Smooth muscle cell (in vitro differentiated cells): ENCODE results near the gene PCDH9. TPM values are rescaled to one million over a fixed set of nuclear protein-coding genes. Genes with fewer than 3 reads are reported as not detected.
"Not testable (repeated sequence)": the region's sequence is repeated elsewhere in the genome, so short reads cannot be mapped to it uniquely, and the experiment has no call there.

ENCODE experiments used
- DNase-seq: peaks from one replicate; lab custom pipeline; 2025; ENCODE audit not compliant: unreplicated experiment; lab: John Stamatoyannopoulos, UW
- H2AFZ ChIP-seq: fragments of 200-600 bp; sonication (generic); 2 replicates; pipeline ENCODE4 v1.6.0; 2016; ENCODE audit warnings: antibody characterized with exemption, low read depth, mild to moderate bottlenecking
- H3F3A ChIP-seq: fragments of 200-600 bp; sonication (generic); 2 replicates; pipeline ENCODE4 v1.6.0; 2017; ENCODE audit warnings: antibody characterized with exemption, low read depth
- H3K27ac ChIP-seq: fragments of 200-600 bp; sonication (generic); 2 replicates; pipeline ENCODE4 v1.5.1; 2016; ENCODE audit warnings: low read depth, mild to moderate bottlenecking
- H3K27me3 ChIP-seq: fragments of 200-600 bp; sonication (generic); 2 replicates; pipeline ENCODE4 v1.6.1; 2016; ENCODE audit warnings: low read depth, mild to moderate bottlenecking
- H3K36me3 ChIP-seq: fragments of 200-600 bp; sonication (generic); 2 replicates; pipeline ENCODE4 v1.5.1; 2016; ENCODE audit warnings: low read depth
- H3K4me1 ChIP-seq: fragments of 200-600 bp; sonication (generic); 2 replicates; pipeline ENCODE4 v1.5.1; 2016; ENCODE audit warnings: low read depth
- H3K4me2 ChIP-seq: fragments of 200-600 bp; sonication (generic); 2 replicates; pipeline ENCODE4 v1.6.0; 2016; ENCODE audit warnings: mild to moderate bottlenecking
- H3K4me3 ChIP-seq: fragments of 200-600 bp; sonication (generic); 2 replicates; pipeline ENCODE4 v1.5.1; 2016; ENCODE audit warnings: mild to moderate bottlenecking
- H3K79me2 ChIP-seq: fragments of 200-600 bp; sonication (generic); 2 replicates; pipeline ENCODE4 v1.6.0; 2016; ENCODE audit warnings: low read depth, mild to moderate bottlenecking
- H3K9ac ChIP-seq: fragments of 200-600 bp; sonication (generic); 2 replicates; pipeline ENCODE4 v1.6.0; 2016; ENCODE audit warnings: low read depth
- H3K9me3 ChIP-seq: fragments of 200-600 bp; sonication (generic); replicated peaks from 2 replicates; pipeline ENCODE4 v1.5.1; 2016; ENCODE audit warnings: low read depth
- H4K20me1 ChIP-seq: fragments of 200-600 bp; sonication (generic); 2 replicates; pipeline ENCODE4 v1.6.0; 2016; ENCODE audit warnings: low read depth
- WGBS: methylation state at CpG from one replicate; pipeline ENCODE4 v1.1.7; 2016; ENCODE audit warnings: low lambda C conversion rate; 5-methylcytosine and 5-hydroxymethylcytosine counted together
- polyA plus RNA-seq: library from polyadenylated mRNA; unstranded; fragments of >200 nt; fragmentation: Nextera tagmentation; extraction: Ambion mirVana; gene quantifications from 2 replicates; pipeline ENCODE4 v1.2.1, GENCODE V29; 2016
- total RNA-seq: library from RNA; depleted of rRNA; stranded (reverse); fragments of >200 nt; gene quantifications from 2 replicates; pipeline ENCODE4 v1.2.3, GENCODE V29; 2014
- TF ChIP-seq, protein P1 (sequence below): fragments of 200-600 bp; sonication (generic); IDR thresholded peaks from 2 replicates; pipeline ENCODE4 v1.5.1; 2017; ENCODE audit warnings: borderline replicate concordance, mild to moderate bottlenecking, antibody characterized with exemption; ENCODE audit not compliant: insufficient read depth, poor library complexity, severe bottlenecking

PCDH9 gene
- total and polyA plus RNA-seq, 2 experiments from 2014 or later, result 0.65 to 1.9 TPM

DNA sequence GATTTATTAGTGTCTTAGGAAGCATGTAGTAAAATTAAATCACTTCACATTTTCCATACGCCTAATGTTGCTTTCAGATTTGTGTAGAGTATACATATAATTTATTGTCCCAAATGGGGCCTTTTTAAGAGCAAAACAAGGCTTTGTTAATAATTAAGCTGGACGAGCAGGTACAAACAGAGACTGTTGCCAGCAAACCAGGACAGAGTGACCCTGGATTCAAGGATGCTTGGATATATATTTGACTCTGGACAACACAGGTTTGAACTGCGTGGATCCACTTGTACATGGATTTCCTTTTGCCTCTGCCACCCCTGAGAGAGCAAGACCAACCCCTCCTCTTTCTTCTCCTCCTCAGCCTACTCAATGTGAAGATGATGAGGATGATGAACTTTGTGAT is 454.9 kb downstream of the PCDH9 start:
- DNase-seq, result no peak
- no peak overlapping the region for H3K9ac ChIP-seq
- H3K27me3 ChIP-seq, result no peaks in the 10 kb centered on the region
- no peaks in the 10 kb centered on the region for H3F3A ChIP-seq
- no peaks in the 10 kb centered on the region for H3K4me1 ChIP-seq
- no peaks in the 10 kb centered on the region for H3K9me3 ChIP-seq
- no peaks in the 10 kb centered on the region for H3K79me2 ChIP-seq
- WGBS, result 90% methylated on average over 3 of the region's 3 CpGs
- H3K4me2 ChIP-seq, result no peak overlapping the region
- no peak overlapping the region for H3K4me3 ChIP-seq
- H2AFZ ChIP-seq, result no peak overlapping the region
- no peaks in the 10 kb centered on the region for H3K36me3 ChIP-seq
- no peaks in the 10 kb centered on the region for H4K20me1 ChIP-seq
- TF ChIP-seq, protein P1, sequence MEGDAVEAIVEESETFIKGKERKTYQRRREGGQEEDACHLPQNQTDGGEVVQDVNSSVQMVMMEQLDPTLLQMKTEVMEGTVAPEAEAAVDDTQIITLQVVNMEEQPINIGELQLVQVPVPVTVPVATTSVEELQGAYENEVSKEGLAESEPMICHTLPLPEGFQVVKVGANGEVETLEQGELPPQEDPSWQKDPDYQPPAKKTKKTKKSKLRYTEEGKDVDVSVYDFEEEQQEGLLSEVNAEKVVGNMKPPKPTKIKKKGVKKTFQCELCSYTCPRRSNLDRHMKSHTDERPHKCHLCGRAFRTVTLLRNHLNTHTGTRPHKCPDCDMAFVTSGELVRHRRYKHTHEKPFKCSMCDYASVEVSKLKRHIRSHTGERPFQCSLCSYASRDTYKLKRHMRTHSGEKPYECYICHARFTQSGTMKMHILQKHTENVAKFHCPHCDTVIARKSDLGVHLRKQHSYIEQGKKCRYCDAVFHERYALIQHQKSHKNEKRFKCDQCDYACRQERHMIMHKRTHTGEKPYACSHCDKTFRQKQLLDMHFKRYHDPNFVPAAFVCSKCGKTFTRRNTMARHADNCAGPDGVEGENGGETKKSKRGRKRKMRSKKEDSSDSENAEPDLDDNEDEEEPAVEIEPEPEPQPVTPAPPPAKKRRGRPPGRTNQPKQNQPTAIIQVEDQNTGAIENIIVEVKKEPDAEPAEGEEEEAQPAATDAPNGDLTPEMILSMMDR, result no peak
- H3K27ac ChIP-seq, result no peak overlapping the region

DNA sequence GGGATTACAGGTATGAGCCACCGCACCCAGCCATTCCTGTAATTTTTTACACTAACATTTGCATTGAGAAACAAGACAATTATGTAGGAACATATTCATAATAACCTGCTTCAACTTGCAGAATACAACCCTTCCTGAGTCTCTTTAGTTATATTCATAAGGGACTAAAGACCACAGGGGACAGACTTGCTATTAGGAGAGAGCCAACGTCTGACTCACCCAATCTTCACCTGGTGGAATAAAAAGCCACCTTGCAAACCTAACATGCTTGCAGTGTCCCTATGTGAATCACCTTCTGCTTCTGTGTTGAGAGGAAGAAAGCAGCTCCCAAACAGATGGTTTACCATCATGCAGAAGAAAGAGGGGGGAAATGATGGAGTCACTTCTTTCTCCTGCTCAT is 456.1 kb downstream of the PCDH9 start:
- no peak for DNase-seq
- Histone ChIP-seq H4K20me1 (no peaks in the 10 kb centered on the region), H3F3A (no peaks in the 10 kb centered on the region), H3K27me3 (no peaks in the 10 kb centered on the region), H3K4me1 (no peaks in the 10 kb centered on the region), H3K9me3 (no peaks in the 10 kb centered on the region), H3K4me2 (no peak overlapping the region), H2AFZ (no peak overlapping the region), H3K79me2 (no peaks in the 10 kb centered on the region), H3K9ac (no peak overlapping the region), H3K27ac (no peak overlapping the region), H3K4me3 (no peak overlapping the region), H3K36me3 (no peaks in the 10 kb centered on the region)
- TF ChIP-seq, protein P1, result no peak
- WGBS, result 86% methylated on average over 2 of the region's 2 CpGs

DNA sequence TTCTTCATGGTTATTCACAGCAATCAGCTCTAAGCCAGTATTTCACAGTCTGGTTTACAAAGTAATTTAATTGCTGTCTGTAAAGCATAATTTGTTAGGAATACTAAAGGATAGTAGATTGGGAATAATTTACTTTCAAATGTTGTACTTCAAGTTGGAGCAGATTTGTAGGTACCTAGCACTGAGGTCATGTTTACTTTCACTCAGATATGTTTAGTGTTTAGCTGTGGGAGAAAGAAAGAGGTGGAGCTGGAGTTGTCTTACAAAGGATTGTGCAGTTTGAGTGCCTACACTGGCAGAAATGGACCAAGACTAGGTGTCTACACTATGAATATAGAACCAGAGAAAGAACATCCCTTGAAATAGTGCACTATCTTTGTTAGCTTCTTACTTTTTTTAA is 464.6 kb downstream of the PCDH9 start:
- Histone ChIP-seq H3K27ac (no peak overlapping the region), H4K20me1 (no peaks in the 10 kb centered on the region), H3K27me3 (no peaks in the 10 kb centered on the region), H3K4me1 (no peaks in the 10 kb centered on the region), H3K79me2 (no peaks in the 10 kb centered on the region), H3K9me3 (no peaks in the 10 kb centered on the region), H2AFZ (no peak overlapping the region), H3K4me2 (no peak overlapping the region), H3F3A (no peaks in the 10 kb centered on the region), H3K9ac (no peak overlapping the region), H3K4me3 (no peak overlapping the region), H3K36me3 (no peaks in the 10 kb centered on the region)
- no peak for DNase-seq
- TF ChIP-seq, protein P1, result no peak

DNA sequence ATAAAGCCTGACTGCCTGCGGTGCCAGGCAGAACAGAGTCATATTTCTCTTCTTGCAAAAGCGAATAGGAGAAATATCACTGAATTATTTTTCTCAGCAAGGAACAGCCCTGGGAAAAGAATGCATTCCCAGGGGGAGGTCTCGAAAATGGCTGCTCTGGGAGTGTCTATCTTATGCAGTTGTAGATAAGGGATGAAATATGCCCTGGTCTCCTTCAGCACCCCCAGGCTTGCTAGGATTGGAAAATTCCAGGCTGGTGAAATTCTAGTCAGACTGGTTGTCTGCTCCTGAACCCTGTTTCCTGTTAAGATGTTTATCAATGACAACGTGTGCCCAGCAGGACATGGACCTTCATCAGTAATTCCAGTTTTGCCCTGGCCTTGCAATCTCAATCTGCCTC is 469.5 kb downstream of the PCDH9 start:
- WGBS, result 80% methylated on average over 4 of the region's 4 CpGs
- H3F3A ChIP-seq, H3K4me2 ChIP-seq, H3K4me1 ChIP-seq, H3K9ac ChIP-seq, H3K4me3 ChIP-seq, H3K27ac ChIP-seq, DNase-seq, H3K9me3 ChIP-seq, H3K79me2 ChIP-seq, H3K27me3 ChIP-seq, H3K36me3 ChIP-seq, H2AFZ ChIP-seq, H4K20me1 ChIP-seq: not testable (repeated sequence)
